IPS-18a (cell line): ENCODE measurements around the gene RYR1.

Source experiments
- H3K27ac ChIP-seq: one replicate; pipeline ENCODE4 v1.5.1; 2013; ENCODE audit warnings: low read length
- H3K27me3 ChIP-seq: one replicate; pipeline ENCODE4 v1.6.1; 2013; ENCODE audit warnings: mild to moderate bottlenecking, low read length; ENCODE audit not compliant: control insufficient read depth, insufficient read depth
- H3K36me3 ChIP-seq: one replicate; pipeline ENCODE4 v1.6.1; 2013; ENCODE audit warnings: low read depth, low read length; ENCODE audit not compliant: control insufficient read depth
- H3K4me1 ChIP-seq: one replicate; pipeline ENCODE4 v1.6.1; 2013; ENCODE audit warnings: low read depth, low read length; ENCODE audit not compliant: control insufficient read depth
- H3K4me3 ChIP-seq: one replicate; pipeline ENCODE4 v1.5.1; 2013; ENCODE audit warnings: low read length
- H3K9ac ChIP-seq: one replicate; pipeline ENCODE4 v1.6.1; 2013; ENCODE audit warnings: mild to moderate bottlenecking, low read length, moderate library complexity
- H3K9me3 ChIP-seq: one replicate; pipeline ENCODE4 v1.6.1; 2013; ENCODE audit warnings: low read depth, low read length; ENCODE audit not compliant: control insufficient read depth

Gene RYR1

DNA sequence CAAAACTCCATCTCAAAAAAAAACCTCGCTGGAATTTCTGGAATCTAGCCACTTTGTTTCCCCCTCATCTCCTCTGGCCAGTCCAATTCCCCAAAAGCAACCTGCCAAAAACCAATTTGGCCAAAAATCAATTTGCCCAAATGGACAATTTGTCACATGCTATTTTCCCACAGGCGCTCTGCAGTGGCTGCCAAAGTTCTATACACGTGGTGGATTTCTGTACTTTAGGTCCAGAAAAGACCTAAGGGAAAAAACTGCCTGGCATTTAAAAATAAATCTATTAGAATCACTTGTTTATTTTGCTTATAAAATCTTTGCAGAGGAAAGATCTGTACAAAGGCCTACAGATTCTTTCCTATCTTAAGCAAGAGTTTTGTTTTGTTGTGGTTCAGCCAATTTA is 104.9 kb downstream of the RYR1 start:
- H3K9me3 ChIP-seq, result no peaks in the 10 kb centered on the region
- no peak overlapping the region for H3K27ac ChIP-seq
- no peak overlapping the region for H3K9ac ChIP-seq
- no peak overlapping the region for H3K4me3 ChIP-seq
- H3K27me3 ChIP-seq, result no peaks in the 10 kb centered on the region
- no peaks in the 10 kb centered on the region for H3K4me1 ChIP-seq
- peaks cover 8% of the 10 kb centered on the region for H3K36me3 ChIP-seq

- no peak overlapping the region for H3K4me3 ChIP-seq
- peaks cover 8% of the 10 kb centered on the region for H3K36me3 ChIP-seq
- H3K9ac ChIP-seq, result no peak overlapping the region
- H3K27me3 ChIP-seq, result no peaks in the 10 kb centered on the region
- H3K9me3 ChIP-seq, result no peaks in the 10 kb centered on the region
- H3K4me1 ChIP-seq, result no peaks in the 10 kb centered on the region
- H3K27ac ChIP-seq, result no peak overlapping the region
Measured at GRCh38 chr19:38538793-38539528, 105.5 kb downstream of the RYR1 start.

DNA sequence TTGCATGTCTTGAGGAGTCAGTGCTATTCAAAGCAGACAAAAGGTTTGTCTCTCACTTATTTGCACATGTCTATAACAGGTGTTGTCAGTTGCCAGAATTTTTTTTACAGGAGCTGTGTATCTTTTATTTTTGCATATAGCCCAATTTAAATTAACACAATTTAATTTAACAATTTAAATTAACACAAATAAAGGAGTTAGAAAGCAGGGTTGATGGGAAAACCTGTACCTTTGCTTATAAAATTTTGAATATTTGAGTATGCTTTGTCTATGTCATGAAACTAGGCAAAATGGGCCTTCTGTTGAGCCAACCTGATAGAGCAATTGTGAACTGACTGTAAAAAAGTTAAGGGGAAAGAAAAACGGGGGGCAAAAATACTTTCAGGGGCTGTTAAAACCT is 106.3 kb downstream of the RYR1 start:
- Histone ChIP-seq H3K27ac (no peak overlapping the region), H3K36me3 (peaks cover 7% of the 10 kb centered on the region), H3K4me3 (no peak overlapping the region), H3K9me3 (no peaks in the 10 kb centered on the region), H3K4me1 (no peaks in the 10 kb centered on the region), H3K27me3 (no peaks in the 10 kb centered on the region), H3K9ac (no peak overlapping the region)

DNA sequence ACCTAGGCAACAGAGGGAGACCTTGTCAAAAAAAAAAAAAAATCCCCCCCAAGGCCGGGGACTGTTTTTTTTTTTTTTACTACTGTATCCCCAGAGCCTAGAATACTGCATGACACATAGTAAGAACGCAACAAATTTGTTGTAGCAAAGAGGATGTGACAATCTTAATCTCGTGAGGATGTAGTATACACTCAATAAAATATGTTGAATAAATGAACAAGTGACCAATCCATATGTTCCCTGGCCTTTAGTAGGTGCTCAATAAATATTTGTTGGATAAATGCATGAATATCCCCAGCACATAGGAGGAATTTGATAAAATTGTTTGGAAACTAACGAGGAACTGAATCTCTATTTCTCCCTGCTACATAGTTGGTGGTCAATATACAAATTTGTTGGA is 108.5 kb downstream of the RYR1 start:
- no peaks in the 10 kb centered on the region for H3K4me1 ChIP-seq
- no peak overlapping the region for H3K4me3 ChIP-seq
- H3K27ac ChIP-seq, result no peak overlapping the region
- H3K27me3 ChIP-seq, result no peaks in the 10 kb centered on the region
- H3K9ac ChIP-seq, result no peak overlapping the region
- H3K36me3 ChIP-seq, result no peaks in the 10 kb centered on the region
- no peaks in the 10 kb centered on the region for H3K9me3 ChIP-seq

GRCh38 chr19:38543286-38543806 is 109.9 kb downstream of the RYR1 start:
- no peaks in the 10 kb centered on the region for H3K4me1 ChIP-seq
- no peaks in the 10 kb centered on the region for H3K27me3 ChIP-seq
- no peak overlapping the region for H3K27ac ChIP-seq
- no peak overlapping the region for H3K9ac ChIP-seq
- H3K36me3 ChIP-seq, result no peaks in the 10 kb centered on the region
- no peak overlapping the region for H3K4me3 ChIP-seq
- H3K9me3 ChIP-seq, result no peaks in the 10 kb centered on the region

DNA sequence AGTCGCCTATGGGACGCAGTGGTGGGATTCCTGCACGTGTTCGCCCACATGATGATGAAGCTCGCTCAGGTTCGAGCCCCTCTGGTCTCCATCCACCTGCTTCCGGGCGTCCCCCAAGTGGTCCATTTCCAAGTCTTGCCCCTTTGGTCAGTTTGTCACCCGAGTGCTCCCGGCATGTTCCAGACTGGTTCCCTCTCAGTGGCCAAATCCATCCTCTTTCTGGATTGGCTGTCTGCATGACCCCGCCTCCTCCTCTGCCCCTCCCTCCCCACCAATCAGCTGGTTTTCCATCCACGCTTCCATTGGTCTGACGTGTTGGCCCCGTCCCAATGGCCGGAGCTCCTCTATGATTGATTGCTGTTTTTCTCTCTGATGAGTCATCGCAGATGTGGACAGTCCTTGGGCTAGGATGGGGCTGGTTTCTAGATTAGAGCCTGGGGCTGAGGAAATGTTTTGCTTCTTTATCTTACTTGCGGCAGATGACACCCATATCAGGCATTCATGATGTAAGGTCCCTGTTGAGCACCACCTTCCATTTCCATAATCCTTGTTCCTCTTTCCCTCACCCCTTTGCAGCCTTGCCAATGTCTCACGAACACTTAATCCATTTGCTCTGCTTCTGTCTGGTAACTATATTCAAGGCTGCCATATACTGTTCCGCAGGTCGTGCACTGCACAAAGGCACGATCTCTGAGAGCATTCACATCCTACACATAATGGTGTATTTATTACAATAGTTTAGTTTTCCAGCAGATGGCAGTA is 110.5 kb downstream of the RYR1 start:
- no peaks in the 10 kb centered on the region for H3K4me1 ChIP-seq
- no peak overlapping the region for H3K27ac ChIP-seq
- no peak overlapping the region for H3K9ac ChIP-seq
- no peaks in the 10 kb centered on the region for H3K27me3 ChIP-seq
- no peaks in the 10 kb centered on the region for H3K9me3 ChIP-seq
- no peaks in the 10 kb centered on the region for H3K36me3 ChIP-seq
- no peak overlapping the region for H3K4me3 ChIP-seq

- Histone ChIP-seq H3K9ac (no peak overlapping the region), H3K27ac (no peak overlapping the region), H3K27me3 (no peaks in the 10 kb centered on the region), H3K4me3 (no peak overlapping the region), H3K4me1 (no peaks in the 10 kb centered on the region), H3K9me3 (no peaks in the 10 kb centered on the region), H3K36me3 (no peaks in the 10 kb centered on the region)
Measured at GRCh38 chr19:38544569-38545315, 111.3 kb downstream of the RYR1 start.

DNA sequence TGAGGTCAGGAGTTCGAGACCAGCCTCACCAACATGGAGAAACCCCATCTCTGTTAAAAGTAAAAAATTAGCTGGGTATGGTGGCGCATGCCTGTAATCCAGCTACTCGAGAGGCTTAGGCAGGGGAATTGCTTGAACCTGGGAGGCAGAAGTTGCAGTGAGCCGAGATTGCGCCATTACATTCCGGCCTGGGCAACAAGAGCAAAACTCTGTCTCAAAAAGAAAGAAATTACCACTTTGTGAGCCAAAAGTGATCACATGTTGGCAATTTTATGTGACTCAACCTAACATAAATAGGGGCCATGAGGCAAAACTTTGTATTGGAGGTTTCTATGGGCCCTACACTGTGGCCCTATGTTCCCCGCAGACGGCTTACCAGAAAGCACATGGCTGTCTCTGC is 112.1 kb downstream of the RYR1 start:
- no peaks in the 10 kb centered on the region for H3K9me3 ChIP-seq
- H3K27ac ChIP-seq, result no peak overlapping the region
- no peaks in the 10 kb centered on the region for H3K4me1 ChIP-seq
- H3K27me3 ChIP-seq, result no peaks in the 10 kb centered on the region
- H3K9ac ChIP-seq, result no peak overlapping the region
- peaks cover under 1% of the 10 kb centered on the region for H3K36me3 ChIP-seq
- no peak overlapping the region for H3K4me3 ChIP-seq

GRCh38 chr19:38547421-38547820 is 113.9 kb downstream of the RYR1 start:
- no peak overlapping the region for H3K27ac ChIP-seq
- no peaks in the 10 kb centered on the region for H3K9me3 ChIP-seq
- H3K9ac ChIP-seq, result no peak overlapping the region
- H3K4me1 ChIP-seq, result no peaks in the 10 kb centered on the region
- H3K27me3 ChIP-seq, result no peaks in the 10 kb centered on the region
- peaks cover 2% of the 10 kb centered on the region for H3K36me3 ChIP-seq
- H3K4me3 ChIP-seq, result no peak overlapping the region

DNA sequence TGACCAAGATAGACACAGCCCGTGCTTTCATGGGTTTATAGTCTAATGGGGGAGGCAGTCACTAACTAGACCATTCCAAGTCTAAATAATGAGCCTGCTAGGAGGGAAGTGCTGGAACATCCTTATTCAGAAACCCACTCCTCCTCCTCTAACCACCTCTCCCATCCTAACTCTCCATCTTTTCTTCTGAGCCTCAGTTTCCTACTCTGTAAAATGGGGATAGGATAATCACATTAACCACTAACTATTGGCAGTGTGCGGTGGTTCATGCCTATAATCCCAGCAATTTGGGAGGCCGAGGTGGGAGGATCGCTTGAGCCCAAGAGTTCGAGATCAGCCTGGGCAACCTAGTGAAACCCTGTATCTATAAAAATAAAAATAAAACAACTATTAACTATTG is 115.6 kb downstream of the RYR1 start:
- no peak overlapping the region for H3K4me3 ChIP-seq
- no peak overlapping the region for H3K27ac ChIP-seq
- no peaks in the 10 kb centered on the region for H3K9me3 ChIP-seq
- H3K27me3 ChIP-seq, result no peaks in the 10 kb centered on the region
- H3K9ac ChIP-seq, result no peak overlapping the region
- peaks cover 7% of the 10 kb centered on the region for H3K36me3 ChIP-seq
- H3K4me1 ChIP-seq, result no peaks in the 10 kb centered on the region

- Histone ChIP-seq H3K27ac (no peak overlapping the region), H3K36me3 (peaks cover 7% of the 10 kb centered on the region), H3K4me3 (no peak overlapping the region), H3K4me1 (no peaks in the 10 kb centered on the region), H3K9me3 (no peaks in the 10 kb centered on the region), H3K9ac (no peak overlapping the region), H3K27me3 (no peaks in the 10 kb centered on the region)
Measured at GRCh38 chr19:38549942-38550341, 116.5 kb downstream of the RYR1 start.
